HCT116 (cell line): ENCODE measurements around the gene COL5A1. TPM values are rescaled to one million over a fixed set of nuclear protein-coding genes. Genes with fewer than 3 reads are reported as not detected.

Experiments
- ATAC-seq: fragments of 200-7000 bp; cut with Tn5 transposase; 2 replicates; pipeline ENCODE4 v1.9.1; 2020; ENCODE audit warnings: mild to moderate bottlenecking, moderate library complexity
- BruUV-seq: library from RNA; stranded (reverse); fragments of 400-500 nt; replicated peaks from 2 replicates; lab custom pipeline; 2021; lab: Mats Ljungman, UMichigan
- CTCF ChIA-PET: fragments of 300-600 bp; sonication (Branson Sonifier 250); formaldehyde crosslinking; loops from one replicate; lab custom pipeline; 2021; ENCODE audit warnings: antibody characterized with exemption; lab: Charles Lee
- POLR2A ChIA-PET: fragments of 300-600, 350-600 bp; sonication (Branson Sonifier 250); formaldehyde crosslinking; loops from one replicate; lab custom pipeline; 2021; ENCODE audit warnings: antibody characterized with exemption; lab: Charles Lee
- RAD21 ChIA-PET, 2 experiments: fragments of 300-600 bp; sonication (Branson Sonifier 250); formaldehyde crosslinking; loops; one replicate each; lab custom pipeline; 2023; ENCODE audit warnings: low total read pairs in 2 of 2; ENCODE audit not compliant: uncharacterized antibody in 2 of 2, unreplicated experiment in 2 of 2, low non-redundant PET in 1 of 2; lab: Charles Lee
- DNase-seq: peaks from one replicate; pipeline ENCODE4 v3.0.0-alpha.2; 2010; ENCODE audit warnings: low read depth, low spot score
- H2AFZ ChIP-seq: fragments of 200-600 bp; shearing (Covaris generic), sonication (generic); 2 replicates; pipeline ENCODE4 v1.6.1; 2017; ENCODE audit warnings: low read depth, mixed run types, mixed read lengths, antibody characterized with exemption, low read length; ENCODE audit not compliant: poor library complexity, severe bottlenecking
- H3K27ac ChIP-seq: 2 replicates; pipeline ENCODE4 v1.5.1; 2012; ENCODE audit warnings: low read depth, low read length
- H3K27me3 ChIP-seq: fragments of 200-600 bp; sonication (generic); 2 replicates; pipeline ENCODE4 v1.6.1; 2016; ENCODE audit warnings: mixed run types, low read length, mixed read lengths; ENCODE audit not compliant: insufficient read depth
- H3K36me3 ChIP-seq, 2 experiments: fragments of 200-500 bp in 1 of 2; fragments of 200-600 bp in 1 of 2; sonication (Bioruptor generic) in 1 of 2; sonication (generic) in 1 of 2; 2 replicates each; pipeline versions ENCODE4 v1.5.1 to v1.6.1; 2014 to 2016; ENCODE audit warnings: low read length in 2 of 2, inconsistent platforms in 1 of 2, mixed read lengths in 1 of 2, mixed run types in 1 of 2; ENCODE audit not compliant: insufficient read depth in 2 of 2, control insufficient read depth in 1 of 2
- H3K4me1 ChIP-seq, 2 experiments: fragments of 200-600 bp in 1 of 2; sonication (generic) in 1 of 2; 2 replicates each; pipeline versions ENCODE4 v1.5.1 to v1.6.1; 2012 to 2017; ENCODE audit warnings: low read length in 2 of 2, inconsistent platforms in 1 of 2, mild to moderate bottlenecking in 1 of 2, mixed read lengths in 1 of 2, mixed run types in 1 of 2, moderate library complexity in 1 of 2; ENCODE audit not compliant: insufficient read depth in 2 of 2, control insufficient read depth in 1 of 2
- H3K4me2 ChIP-seq: fragments of 200-600 bp; sonication (generic); 2 replicates; pipeline ENCODE4 v1.6.1; 2017; ENCODE audit warnings: mixed run types, low read length, mixed read lengths
- H3K4me3 ChIP-seq, 2 experiments: fragments of 200-600 bp in 1 of 2; sonication (generic) in 1 of 2; replicated peaks in 1 of 2; 2 replicates each; pipeline ENCODE4 v1.5.1; 2011 to 2016; ENCODE audit warnings: low read length in 2 of 2, control low read depth in 1 of 2, low read depth in 1 of 2, mild to moderate bottlenecking in 1 of 2, mixed read lengths in 1 of 2, mixed run types in 1 of 2
- H3K79me2 ChIP-seq: fragments of 200-600 bp; sonication (generic); 2 replicates; pipeline ENCODE4 v1.6.1; 2017; ENCODE audit warnings: mild to moderate bottlenecking, mixed run types, low read length, moderate library complexity, mixed read lengths; ENCODE audit not compliant: insufficient read depth
- H3K9ac ChIP-seq: fragments of 200-600 bp; sonication (generic); 2 replicates; pipeline ENCODE4 v1.6.1; 2016; ENCODE audit warnings: low read length, mixed read lengths
- H3K9me2 ChIP-seq: fragments of 200-600 bp; sonication (generic), shearing (Covaris generic); 2 replicates; pipeline ENCODE4 v1.6.1; 2017; ENCODE audit warnings: mixed run types, mild to moderate bottlenecking, moderate library complexity; ENCODE audit not compliant: insufficient read depth
- H3K9me3 ChIP-seq, 2 experiments: fragments of 200-500 bp in 1 of 2; fragments of 200-600 bp in 1 of 2; sonication (Bioruptor generic) in 1 of 2; sonication (generic) in 1 of 2; 2 replicates each; pipeline ENCODE4 v1.6.1; 2014 to 2017; ENCODE audit warnings: low read length in 2 of 2, mixed read lengths in 2 of 2, inconsistent platforms in 1 of 2, low read depth in 1 of 2, mild to moderate bottlenecking in 1 of 2, mixed run types in 1 of 2, moderate library complexity in 1 of 2; ENCODE audit not compliant: control insufficient read depth in 1 of 2, insufficient read depth in 1 of 2
- H4K20me1 ChIP-seq: fragments of 200-600 bp; sonication (generic), shearing (Covaris generic); 2 replicates; pipeline ENCODE4 v1.6.1; 2017; ENCODE audit warnings: mixed run types, mild to moderate bottlenecking, moderate library complexity; ENCODE audit not compliant: insufficient read depth
- ATF3 ChIP-seq: IDR thresholded peaks from 2 replicates; pipeline ENCODE4 v1.6.1; 2012
- CBX3 ChIP-seq: IDR thresholded peaks from 2 replicates; pipeline ENCODE4 v1.6.1; 2012; ENCODE audit warnings: low read depth
- EGR1 ChIP-seq: IDR thresholded peaks from 2 replicates; pipeline ENCODE4 v1.6.1; 2012; ENCODE audit warnings: low read depth
- EZH2 ChIP-seq: fragments of 200-600 bp; sonication (generic); IDR thresholded peaks from 2 replicates; pipeline ENCODE4 v1.6.1; 2017; ENCODE audit warnings: antibody characterized with exemption, mixed run types
- FOSL1 ChIP-seq: IDR thresholded peaks from 2 replicates; pipeline ENCODE4 v1.6.1; 2012; ENCODE audit warnings: low read depth
- POLR2A ChIP-seq: IDR thresholded peaks from 2 replicates; pipeline ENCODE4 v1.7.0; 2011; ENCODE audit warnings: borderline replicate concordance; ENCODE audit not compliant: insufficient read depth, insufficient read length; ENCODE audit errors: extremely low read depth
- RAD21 ChIP-seq: IDR thresholded peaks from 2 replicates; pipeline ENCODE4 v1.6.1; 2012; ENCODE audit warnings: low read depth, mild to moderate bottlenecking
- REST ChIP-seq: IDR thresholded peaks from 2 replicates; pipeline ENCODE4 v1.6.1; 2012; ENCODE audit warnings: low read depth
- SIN3A ChIP-seq: IDR thresholded peaks from 2 replicates; pipeline ENCODE4 v1.6.1; 2012; ENCODE audit warnings: low read depth
- SRF ChIP-seq: IDR thresholded peaks from 2 replicates; pipeline ENCODE4 v1.6.1; 2012; ENCODE audit warnings: low read depth
- TCF7L2 ChIP-seq: IDR thresholded peaks from 2 replicates; pipeline ENCODE4 v1.7.0; 2011; ENCODE audit warnings: borderline replicate concordance, inconsistent platforms; ENCODE audit not compliant: insufficient read depth, insufficient read length; ENCODE audit errors: extremely low read depth
- ZBTB33 ChIP-seq: IDR thresholded peaks from 2 replicates; pipeline ENCODE4 v1.6.1; 2011; ENCODE audit warnings: mild to moderate bottlenecking, low read length, moderate library complexity; ENCODE audit not compliant: insufficient replicate concordance; ENCODE audit errors: extremely low read depth
- ZFX ChIP-seq: fragments of 450-650 bp; IDR thresholded peaks from 2 replicates; pipeline ENCODE4 v1.6.1; 2017
- intact Hi-C: fragments of 100-400 bp; cut with micrococcal nuclease; formaldehyde crosslinking; loops from 2 replicates; pipeline ENCODE4 v1.10.0; 2022
- total RNA-seq: library from RNA; stranded (reverse); gene quantifications from one replicate; pipeline ENCODE4 v1.2.1, GENCODE V29; 2021; ENCODE audit not compliant: unreplicated experiment

Gene COL5A1
- total RNA-seq, 1 experiment from 2014 or later: 0.30 TPM

GRCh38 chr9:134626069-134626423 is 15.6 kb upstream of the COL5A1 start:
- Histone ChIP-seq H3K9ac (no peak overlapping the region), H3K79me2 (no peaks in the 10 kb centered on the region), H3K27me3 (peaks cover 4% of the 10 kb centered on the region; the same call in 1 of the 2 replicates), H3K9me3 (no peaks in the 10 kb centered on the region), H3K27ac (no peak overlapping the region), H3K4me3 (no peak overlapping the region), H3K36me3 (no peaks in the 10 kb centered on the region), H4K20me1 (no peaks in the 10 kb centered on the region), H3K4me2 (no peak overlapping the region), H2AFZ (no peak overlapping the region), H3K4me1 (peaks cover 0 to 15% of the 10 kb centered on the region in 2 experiments; a peak in 2 of 4 replicates), H3K9me2 (no peaks in the 10 kb centered on the region)
- no peak for DNase-seq
- TF ChIP-seq FOSL1 (no peak), SRF (no peak), CBX3 (no peak), ZFX (no peak), POLR2A (no peak), ZBTB33 (no peak), ATF3 (no peak), RAD21 (no peak), TCF7L2 (no peak), SIN3A (no peak), EGR1 (no peak), EZH2 (no peak), REST (no peak)
- ChIA-PET POLR2A (no interaction called here), CTCF (no interaction called here), RAD21 (no interaction called here)
- intact Hi-C loops: no loop called here
- no peak for ATAC-seq
- BruUV-seq: no TSS peak
